ENCODE data around the gene CDC73. TPM values are rescaled to one million over a fixed set of nuclear protein-coding genes. Genes with fewer than 3 reads are reported as not detected.

The CDC73 gene
- total RNA-seq, 2 experiments from 2014 or later, result 65.4 to 66.5 TPM

- no peak overlapping the region for H3K27ac Mint-ChIP-seq
- Histone ChIP-seq H3K4me1 (ENCODE audit: insufficient read depth, low read length) (no peaks in the 10 kb centered on the region), H3K9me3 (ENCODE audit: control insufficient read depth in 1 of 2, insufficient read depth in 1 of 2, low read length in 2 of 2) (no peaks in the 10 kb centered on the region), H3K27ac (ENCODE audit: low read depth in 1 of 2, low read length in 2 of 2) (no peak overlapping the region), H3K36me3 (ENCODE audit: insufficient read depth, low read length) (peaks cover 75% of the 10 kb centered on the region), H3K27me3 (ENCODE audit: control insufficient read depth in 1 of 2, insufficient read depth in 2 of 2, low read length in 2 of 2) (no peaks in the 10 kb centered on the region), H3K4me3 (ENCODE audit: low read length) (no peak overlapping the region)
- intact Hi-C loops (cut with DNase I, micrococcal nuclease), result no loop called here
- H3K4me1 Mint-ChIP-seq (ENCODE audit: low read depth), result no peaks in the 10 kb centered on the region
- POLR2A ChIA-PET, result no interaction called here
- H3K4me3 Mint-ChIP-seq, result no peak overlapping the region
- no peaks in the 10 kb centered on the region for H3K27me3 Mint-ChIP-seq
- H3K36me3 Mint-ChIP-seq (ENCODE audit: low read depth), result peaks cover 71% of the 10 kb centered on the region
- CTCF ChIA-PET, result interaction anchor here (1.3 kb wide), 1 partner anchor 38 kb away, joined by 4 read pairs; the partner anchor contains the start of gene CDC73
- TF ChIP-seq, protein P1, sequence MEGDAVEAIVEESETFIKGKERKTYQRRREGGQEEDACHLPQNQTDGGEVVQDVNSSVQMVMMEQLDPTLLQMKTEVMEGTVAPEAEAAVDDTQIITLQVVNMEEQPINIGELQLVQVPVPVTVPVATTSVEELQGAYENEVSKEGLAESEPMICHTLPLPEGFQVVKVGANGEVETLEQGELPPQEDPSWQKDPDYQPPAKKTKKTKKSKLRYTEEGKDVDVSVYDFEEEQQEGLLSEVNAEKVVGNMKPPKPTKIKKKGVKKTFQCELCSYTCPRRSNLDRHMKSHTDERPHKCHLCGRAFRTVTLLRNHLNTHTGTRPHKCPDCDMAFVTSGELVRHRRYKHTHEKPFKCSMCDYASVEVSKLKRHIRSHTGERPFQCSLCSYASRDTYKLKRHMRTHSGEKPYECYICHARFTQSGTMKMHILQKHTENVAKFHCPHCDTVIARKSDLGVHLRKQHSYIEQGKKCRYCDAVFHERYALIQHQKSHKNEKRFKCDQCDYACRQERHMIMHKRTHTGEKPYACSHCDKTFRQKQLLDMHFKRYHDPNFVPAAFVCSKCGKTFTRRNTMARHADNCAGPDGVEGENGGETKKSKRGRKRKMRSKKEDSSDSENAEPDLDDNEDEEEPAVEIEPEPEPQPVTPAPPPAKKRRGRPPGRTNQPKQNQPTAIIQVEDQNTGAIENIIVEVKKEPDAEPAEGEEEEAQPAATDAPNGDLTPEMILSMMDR (IDR thresholded peaks at IDR 0.05), result no peak
- no peaks in the 10 kb centered on the region for H3K9me3 Mint-ChIP-seq
- no peak for ATAC-seq (ENCODE audit: poor library complexity)
- DNase-seq, result no peak
These were observed 38.3 kb upstream of the CDC73 start for GRCh38 chr1:193083365-193084088.

GRCh38 chr1:193085263-193085662 lies 36.6 kb upstream of the CDC73 start:
- ATAC-seq (ENCODE audit: poor library complexity), result no peak
- TF ChIP-seq, protein P1 (IDR thresholded peaks at IDR 0.05), result no peak
- Histone ChIP-seq H3K27ac (ENCODE audit: low read depth in 1 of 2, low read length in 2 of 2) (no peak overlapping the region), H3K4me1 (ENCODE audit: insufficient read depth, low read length) (no peaks in the 10 kb centered on the region), H3K27me3 (ENCODE audit: control insufficient read depth in 1 of 2, insufficient read depth in 2 of 2, low read length in 2 of 2) (no peaks in the 10 kb centered on the region), H3K9me3 (ENCODE audit: control insufficient read depth in 1 of 2, insufficient read depth in 1 of 2, low read length in 2 of 2) (no peaks in the 10 kb centered on the region), H3K36me3 (ENCODE audit: insufficient read depth, low read length) (peaks cover 58% of the 10 kb centered on the region), H3K4me3 (ENCODE audit: low read length) (no peak overlapping the region)
- H3K27ac Mint-ChIP-seq, result no peak overlapping the region
- intact Hi-C loops (cut with DNase I, micrococcal nuclease), result no loop called here
- H3K27me3 Mint-ChIP-seq, result no peaks in the 10 kb centered on the region
- H3K4me3 Mint-ChIP-seq, result no peak overlapping the region
- CTCF ChIA-PET, result interaction anchor here (0.6 kb wide), 1 partner anchor 431 kb away, joined by 3 read pairs; no protein-coding TSS in a partner anchor
- H3K9me3 Mint-ChIP-seq, result no peaks in the 10 kb centered on the region
- no peak for DNase-seq
- peaks cover 62% of the 10 kb centered on the region for H3K36me3 Mint-ChIP-seq (ENCODE audit: low read depth)
- H3K4me1 Mint-ChIP-seq (ENCODE audit: low read depth), result no peaks in the 10 kb centered on the region
- POLR2A ChIA-PET, result interaction anchor here (0.6 to 1.2 kb wide), 2 partner anchors 26 to 35 kb away, joined by 3 to 4 read pairs; partner anchors contain the start of genes RO60 and UCHL5

DNA sequence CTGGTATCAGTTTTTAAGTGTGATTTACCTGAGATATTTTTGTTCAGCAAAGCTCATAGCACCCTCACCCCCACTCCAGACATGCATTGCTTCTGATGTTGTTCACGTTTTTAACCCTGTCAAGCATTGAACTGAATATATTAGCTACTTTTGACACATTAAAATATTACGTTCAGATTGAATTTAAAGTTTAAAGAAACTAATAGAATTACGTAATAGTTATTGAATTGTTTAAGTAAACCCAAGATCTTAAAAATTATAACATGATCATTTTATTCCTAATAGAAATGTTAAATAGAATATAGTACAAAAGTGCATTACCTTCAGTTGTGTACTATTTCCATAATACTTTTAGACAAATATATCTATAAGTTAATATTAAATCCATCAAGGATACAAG lies 35.5 kb upstream of the CDC73 start:
- ATAC-seq (ENCODE audit: poor library complexity) (no peak), DNase-seq (no peak)
- Histone ChIP-seq H3K27me3 (ENCODE audit: control insufficient read depth in 1 of 2, insufficient read depth in 2 of 2, low read length in 2 of 2) (no peaks in the 10 kb centered on the region), H3K27ac (ENCODE audit: low read depth in 1 of 2, low read length in 2 of 2) (no peak overlapping the region), H3K4me3 (ENCODE audit: low read length) (no peak overlapping the region), H3K9me3 (ENCODE audit: control insufficient read depth in 1 of 2, insufficient read depth in 1 of 2, low read length in 2 of 2) (no peaks in the 10 kb centered on the region), H3K36me3 (ENCODE audit: insufficient read depth, low read length) (peaks cover 49% of the 10 kb centered on the region), H3K4me1 (ENCODE audit: insufficient read depth, low read length) (no peaks in the 10 kb centered on the region)
- no peak overlapping the region for H3K4me3 Mint-ChIP-seq
- H3K36me3 Mint-ChIP-seq (ENCODE audit: low read depth), result peaks cover 59% of the 10 kb centered on the region
- H3K27ac Mint-ChIP-seq, result no peak overlapping the region
- POLR2A ChIA-PET, result no interaction called here
- intact Hi-C loops (cut with DNase I, micrococcal nuclease), result no loop called here
- H3K9me3 Mint-ChIP-seq, result no peaks in the 10 kb centered on the region
- H3K4me1 Mint-ChIP-seq (ENCODE audit: low read depth), result no peaks in the 10 kb centered on the region
- H3K27me3 Mint-ChIP-seq, result no peaks in the 10 kb centered on the region
- TF ChIP-seq, protein P1 (IDR thresholded peaks at IDR 0.05), result no peak
- CTCF ChIA-PET, result no interaction called here
